Measurements from ENCODE around the gene KCNMA1.

- TF ChIP-seq GATA2 (IDR thresholded peaks at IDR 0.05; ENCODE audit: low read depth, low read length), result no peak
- no peak for TF ChIP-seq GATA3 (IDR thresholded peaks at IDR 0.05; ENCODE audit: low read depth, low read length)
Observed at GRCh38 chr10:77397103-77397502, 240.5 kb downstream of the KCNMA1 start.

Data from SH-SY5Y (cell line).